ENCODE measurements around the gene CLCN7.

GRCh38 chr16:1420111-1420539, 54.7 kb downstream of the CLCN7 start:
- TF ChIP-seq ZNF274 (IDR thresholded peaks at IDR 0.05; ENCODE audit: borderline replicate concordance, extremely low read depth, low read length), result no peak
- no peak for TF ChIP-seq CTCF (IDR thresholded peaks at IDR 0.05; ENCODE audit: control extremely low read depth in 1 of 3, insufficient read depth in 1 of 3, low read depth in 1 of 3, low read length in 3 of 3)
- TF ChIP-seq POLR2AphosphoS5 (IDR thresholded peaks at IDR 0.05; ENCODE audit: low read depth, low read length), result no peak
- no peak for TF ChIP-seq RAD21 (IDR thresholded peaks at IDR 0.05 in 1 of 2, conservative IDR thresholded peaks at IDR 0.05 in 1 of 2; ENCODE audit: low read depth in 2 of 2, low read length in 2 of 2)
